GM04503 (cell line): ENCODE data around the gene SOCS7.

Experiments used
- DNase-seq: peaks from one replicate; pipeline ENCODE4 v3.0.0-alpha.2; 2012; ENCODE audit warnings: low read depth

The SOCS7 gene

GRCh38 chr17:38364741-38365140 is 13.1 kb downstream of the SOCS7 start:
- no peak for DNase-seq

GRCh38 chr17:38369124-38369886 is 17.7 kb downstream of the SOCS7 start:
- no peak for DNase-seq

GRCh38 chr17:38379448-38379847 is 27.8 kb downstream of the SOCS7 start:
- no peak for DNase-seq

- no peak for DNase-seq
Measured at GRCh38 chr17:38395090-38395489, 43.4 kb downstream of the SOCS7 start.

- no peak for DNase-seq
Measured at GRCh38 chr17:38397227-38397626, 45.6 kb downstream of the SOCS7 start.

- DNase-seq = no peak
Measured at GRCh38 chr17:38400286-38400685, 48.6 kb downstream of the SOCS7 start.

GRCh38 chr17:38401459-38401858 is 49.8 kb downstream of the SOCS7 start:
- DNase-seq = no peak

- no peak for DNase-seq
Measured at GRCh38 chr17:38402897-38403296, 51.3 kb downstream of the SOCS7 start.

- no peak for DNase-seq
Measured at GRCh38 chr17:38403491-38403890, 51.8 kb downstream of the SOCS7 start.

- DNase-seq = no peak
Measured at GRCh38 chr17:38404174-38404943, 52.7 kb downstream of the SOCS7 start.

- DNase-seq = no peak
Measured at GRCh38 chr17:38405654-38406053, 54.0 kb downstream of the SOCS7 start.

- no peak for DNase-seq
Measured at GRCh38 chr17:38410201-38410600, 58.6 kb downstream of the SOCS7 start.

- DNase-seq = no peak
Measured at GRCh38 chr17:38415250-38416194, 63.9 kb downstream of the SOCS7 start.

GRCh38 chr17:38416840-38417209 is 65.2 kb downstream of the SOCS7 start:
- DNase-seq = no peak

GRCh38 chr17:38417210-38417951 is 65.7 kb downstream of the SOCS7 start:
- no peak for DNase-seq

GRCh38 chr17:38418062-38418692 is 66.5 kb downstream of the SOCS7 start:
- no peak for DNase-seq

- DNase-seq = no peak
Measured at GRCh38 chr17:38418693-38419507, 67.3 kb downstream of the SOCS7 start.

- no peak for DNase-seq
Measured at GRCh38 chr17:38419508-38419981, 67.9 kb downstream of the SOCS7 start.

- DNase-seq = no peak
Measured at GRCh38 chr17:38420518-38420917, 68.9 kb downstream of the SOCS7 start.

- DNase-seq = no peak
Measured at GRCh38 chr17:38421171-38421841, 69.7 kb downstream of the SOCS7 start.
